Measurements from ENCODE around the gene TBX1.

The TBX1 gene

GRCh38 chr22:19760058-19760950, at the start of gene TBX1:
TSS of gene TBX1 (plus strand) at chr22:19760778. CDS start at chr22:19760844, 66 bp downstream.
- DNase-seq (ENCODE audit: low spot score) = no peak

GRCh38 chr22:19713245-19713644, 47.3 kb upstream of the TBX1 start:
- no peak for DNase-seq (ENCODE audit: low spot score)

- no peak for DNase-seq (ENCODE audit: low spot score)
These were observed 46.8 kb upstream of the TBX1 start for GRCh38 chr22:19713650-19714311.

- DNase-seq (ENCODE audit: low spot score) = no peak
These were observed 46.0 kb upstream of the TBX1 start, which contains the start of gene SEPTIN5 for GRCh38 chr22:19714312-19715187. TSS of gene SEPTIN5 (plus strand) at chr22:19714503. CDS start at chr22:19714589, 86 bp downstream.

- DNase-seq (ENCODE audit: low spot score) = no peak
These were observed 45.2 kb upstream of the TBX1 start for GRCh38 chr22:19715188-19715930.

GRCh38 chr22:19716041-19716828, 44.3 kb upstream of the TBX1 start:
- no peak for DNase-seq (ENCODE audit: low spot score)

GRCh38 chr22:19716829-19717105, 43.8 kb upstream of the TBX1 start:
- DNase-seq (ENCODE audit: low spot score) = no peak

GRCh38 chr22:19717181-19717580, 43.4 kb upstream of the TBX1 start:
- no peak for DNase-seq (ENCODE audit: low spot score)

GRCh38 chr22:19717691-19718455, 42.7 kb upstream of the TBX1 start:
- peak; percentile 64 for DNase-seq (ENCODE audit: low spot score)

- DNase-seq (ENCODE audit: low spot score) = no peak
These were observed 42.0 kb upstream of the TBX1 start for GRCh38 chr22:19718456-19719049.

GRCh38 chr22:19719050-19719482, 41.5 kb upstream of the TBX1 start:
- no peak for DNase-seq (ENCODE audit: low spot score)

- DNase-seq (ENCODE audit: low spot score) = no peak
These were observed 41.0 kb upstream of the TBX1 start for GRCh38 chr22:19719488-19720021.

GRCh38 chr22:19720150-19720827, 40.3 kb upstream of the TBX1 start:
- DNase-seq (ENCODE audit: low spot score) = no peak

GRCh38 chr22:19720999-19721329, 39.6 kb upstream of the TBX1 start:
- no peak for DNase-seq (ENCODE audit: low spot score)

GRCh38 chr22:19721330-19722177, 39.0 kb upstream of the TBX1 start:
- DNase-seq (ENCODE audit: low spot score) = no peak

- no peak for DNase-seq (ENCODE audit: low spot score)
These were observed 38.2 kb upstream of the TBX1 start for GRCh38 chr22:19722178-19722981.

- DNase-seq (ENCODE audit: low spot score) = no peak
These were observed 37.7 kb upstream of the TBX1 start for GRCh38 chr22:19722982-19723231.
